SH-SY5Y (cell line): ENCODE results near the gene NAA25.

ENCODE experiments used
- GATA2 ChIP-seq: IDR thresholded peaks from 2 replicates; pipeline ENCODE4 v1.6.1; 2011; ENCODE audit warnings: mild to moderate bottlenecking, low read depth, low read length
- GATA3 ChIP-seq: IDR thresholded peaks from 2 replicates; pipeline ENCODE4 v1.6.1; 2011; ENCODE audit warnings: low read depth, mild to moderate bottlenecking, low read length, moderate library complexity

GRCh38 chr12:112023759-112024396 is 84.7 kb downstream of the NAA25 start:
- no peak for TF ChIP-seq GATA2
- no peak for TF ChIP-seq GATA3
